Tibial artery (tissue), 4 donors: ENCODE measurements around the gene PSAPL1.

Experiments
- DNase-seq, 2 donors: peaks; one replicate each; pipeline ENCODE4 v3.0.0-alpha.2; 2019
- H3K27ac ChIP-seq, 2 donors: fragments of 200-600 bp; sonication (generic) in 1 of 2; 1 replicate in 1 of 2; 2 replicates in 1 of 2; pipeline ENCODE4 v1.5.1; 2018 to 2019; ENCODE audit warnings: mild to moderate bottlenecking in 1 of 2
- H3K27me3 ChIP-seq, 2 donors: fragments of 200-600 bp; sonication (generic) in 1 of 2; one replicate each; pipeline versions ENCODE4 v1.5.1 to v1.6.0; 2016 to 2019
- H3K36me3 ChIP-seq, 3 donors: fragments of 200-600 bp; sonication (generic) in 2 of 3; one replicate each; pipeline ENCODE4 v1.5.1; 2016 to 2019; ENCODE audit warnings: mild to moderate bottlenecking in 2 of 3
- H3K4me1 ChIP-seq, 4 donors: fragments of 200-600 bp; sonication (generic) in 2 of 4; 1 replicate in 3 of 4; 2 replicates in 1 of 4; pipeline ENCODE4 v1.5.1; 2016 to 2019
- H3K4me3 ChIP-seq, 2 donors: fragments of 200-600 bp; sonication (generic) in 1 of 2; 1 replicate in 1 of 2; 2 replicates in 1 of 2; pipeline ENCODE4 v1.5.1; 2018 to 2019; ENCODE audit warnings: mild to moderate bottlenecking in 2 of 2
- H3K9me3 ChIP-seq, 3 donors: fragments of 200-600 bp; sonication (generic) in 1 of 3; one replicate each; pipeline ENCODE4 v1.5.1; 2016 to 2019
- intact Hi-C: fragments of 100-400 bp; cut with DNase I; formaldehyde crosslinking; loops from one replicate; pipeline ENCODE4 v1.15.0; 2023; ENCODE audit warnings: low total_unique reads
- TF ChIP-seq, protein P1 (sequence below), 2 experiments: fragments of 200-600 bp in 1 of 2; fragments of 450-650 bp in 1 of 2; IDR thresholded peaks; one replicate each; pipeline ENCODE4 v1.5.1; 2017 to 2019; ENCODE audit warnings: antibody characterized with exemption in 2 of 2, mild to moderate bottlenecking in 1 of 2, moderate library complexity in 1 of 2

Gene PSAPL1

DNA sequence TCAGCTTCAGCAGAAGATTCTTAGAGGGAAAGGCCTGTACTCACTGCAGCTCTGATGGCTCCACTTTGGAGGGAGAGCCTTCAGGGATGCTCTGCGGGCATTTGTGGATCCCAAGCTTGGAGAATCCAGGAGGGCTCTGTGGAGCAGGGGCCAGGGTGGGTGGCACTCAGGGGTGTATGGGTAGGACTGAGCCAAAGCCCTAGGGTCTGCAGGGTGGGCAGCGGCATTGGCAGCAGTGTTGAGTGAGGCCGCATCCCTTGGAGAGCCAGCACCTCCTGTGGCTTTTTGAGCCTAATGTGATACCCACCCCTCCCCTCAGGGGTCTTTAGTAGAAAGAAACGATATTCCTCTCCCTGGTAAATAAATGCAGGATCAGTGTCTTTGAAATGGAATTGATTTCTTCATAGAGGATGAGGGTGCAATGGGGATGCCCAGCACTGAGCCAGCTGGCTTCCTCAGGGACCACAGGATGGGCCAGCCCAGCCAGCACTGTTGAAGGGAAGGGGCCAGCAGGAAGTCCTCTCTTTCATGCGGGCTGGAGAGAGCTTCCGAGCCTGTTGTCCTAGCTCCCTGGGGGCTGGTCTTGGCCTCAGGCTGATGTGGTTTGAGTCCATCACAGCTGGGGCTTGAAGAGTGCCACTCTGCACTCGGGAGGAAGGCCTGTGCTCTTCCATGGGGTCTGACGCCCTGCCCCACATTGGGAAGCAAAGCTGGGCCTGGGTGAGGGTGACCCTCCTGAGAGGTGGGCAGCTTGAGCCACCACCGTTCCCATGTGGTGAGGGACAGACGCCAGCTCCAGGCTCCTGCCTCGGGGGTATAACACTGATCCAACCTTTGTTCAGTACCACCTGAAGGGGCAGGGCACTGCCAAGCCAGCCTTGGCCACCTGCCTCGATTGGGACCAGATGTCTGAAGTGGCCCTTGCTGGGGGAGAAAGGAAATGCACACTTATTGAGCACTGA, 49.5 kb downstream of the PSAPL1 start:
- Histone ChIP-seq H3K27ac (no peak overlapping the region), H3K9me3 (no peaks in the 10 kb centered on the region), H3K27me3 (peaks cover 0 to 4% of the 10 kb centered on the region in 2 donors), H3K36me3 (no peaks in the 10 kb centered on the region), H3K4me1 (no peaks in the 10 kb centered on the region), H3K4me3 (no peak overlapping the region)
- intact Hi-C loops = no loop called here
- TF ChIP-seq, protein P1, sequence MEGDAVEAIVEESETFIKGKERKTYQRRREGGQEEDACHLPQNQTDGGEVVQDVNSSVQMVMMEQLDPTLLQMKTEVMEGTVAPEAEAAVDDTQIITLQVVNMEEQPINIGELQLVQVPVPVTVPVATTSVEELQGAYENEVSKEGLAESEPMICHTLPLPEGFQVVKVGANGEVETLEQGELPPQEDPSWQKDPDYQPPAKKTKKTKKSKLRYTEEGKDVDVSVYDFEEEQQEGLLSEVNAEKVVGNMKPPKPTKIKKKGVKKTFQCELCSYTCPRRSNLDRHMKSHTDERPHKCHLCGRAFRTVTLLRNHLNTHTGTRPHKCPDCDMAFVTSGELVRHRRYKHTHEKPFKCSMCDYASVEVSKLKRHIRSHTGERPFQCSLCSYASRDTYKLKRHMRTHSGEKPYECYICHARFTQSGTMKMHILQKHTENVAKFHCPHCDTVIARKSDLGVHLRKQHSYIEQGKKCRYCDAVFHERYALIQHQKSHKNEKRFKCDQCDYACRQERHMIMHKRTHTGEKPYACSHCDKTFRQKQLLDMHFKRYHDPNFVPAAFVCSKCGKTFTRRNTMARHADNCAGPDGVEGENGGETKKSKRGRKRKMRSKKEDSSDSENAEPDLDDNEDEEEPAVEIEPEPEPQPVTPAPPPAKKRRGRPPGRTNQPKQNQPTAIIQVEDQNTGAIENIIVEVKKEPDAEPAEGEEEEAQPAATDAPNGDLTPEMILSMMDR (IDR thresholded peaks at IDR 0.05) = no peak
- peak; percentile 12 to 54 for DNase-seq

DNA sequence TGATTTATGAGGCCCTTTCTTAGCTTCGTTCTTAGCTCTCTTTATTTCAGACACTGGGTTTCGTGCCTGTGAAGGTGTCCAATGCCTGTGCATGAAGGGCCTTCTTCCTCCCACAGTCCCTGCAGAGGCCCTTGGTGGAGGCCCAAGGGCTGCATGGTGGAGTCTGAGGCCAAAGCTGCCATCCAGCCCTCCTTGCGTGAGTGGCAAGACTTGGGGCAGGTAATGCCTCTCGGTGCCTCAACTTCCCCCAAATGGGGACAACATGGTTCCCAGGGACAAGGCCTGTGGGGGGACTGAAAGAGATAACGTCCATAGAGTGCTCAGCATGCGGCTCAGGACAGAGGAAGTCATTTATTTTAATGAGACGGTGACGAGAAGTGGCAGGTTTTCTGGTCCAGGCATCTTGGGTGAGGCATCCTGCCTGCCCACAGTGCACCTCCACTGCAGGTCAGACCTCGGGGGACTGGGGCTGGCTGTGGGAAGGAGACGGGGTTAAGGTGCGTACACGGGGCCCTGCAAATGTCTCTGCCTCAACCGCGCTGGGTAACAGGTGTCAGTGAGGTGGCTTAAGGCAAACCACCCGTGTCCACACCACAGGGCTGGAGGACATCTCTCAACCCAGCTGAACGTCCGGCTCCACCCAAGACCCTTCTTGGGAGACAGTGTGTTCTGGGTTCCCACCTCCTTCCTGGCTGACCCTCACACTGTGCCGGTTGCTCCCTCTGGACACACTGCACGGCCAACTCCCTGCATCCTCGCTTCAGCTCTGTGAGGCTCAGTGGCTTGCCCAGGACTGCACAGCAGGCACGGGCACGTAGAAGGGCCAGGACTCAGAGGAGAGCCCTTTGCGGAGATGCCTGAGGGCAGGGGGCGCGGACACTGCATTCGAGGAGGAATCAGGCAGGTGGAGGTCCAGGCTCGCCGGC, 50.5 kb downstream of the PSAPL1 start:
- Histone ChIP-seq H3K36me3 (no peaks in the 10 kb centered on the region), H3K27me3 (peaks cover 0 to 4% of the 10 kb centered on the region in 2 donors), H3K9me3 (no peaks in the 10 kb centered on the region), H3K4me1 (no peaks in the 10 kb centered on the region), H3K4me3 (no peak overlapping the region), H3K27ac (no peak overlapping the region)
- TF ChIP-seq, protein P1 (IDR thresholded peaks at IDR 0.05) = no peak
- intact Hi-C loops = no loop called here
- peak; percentile 3 to 54 for DNase-seq

DNA sequence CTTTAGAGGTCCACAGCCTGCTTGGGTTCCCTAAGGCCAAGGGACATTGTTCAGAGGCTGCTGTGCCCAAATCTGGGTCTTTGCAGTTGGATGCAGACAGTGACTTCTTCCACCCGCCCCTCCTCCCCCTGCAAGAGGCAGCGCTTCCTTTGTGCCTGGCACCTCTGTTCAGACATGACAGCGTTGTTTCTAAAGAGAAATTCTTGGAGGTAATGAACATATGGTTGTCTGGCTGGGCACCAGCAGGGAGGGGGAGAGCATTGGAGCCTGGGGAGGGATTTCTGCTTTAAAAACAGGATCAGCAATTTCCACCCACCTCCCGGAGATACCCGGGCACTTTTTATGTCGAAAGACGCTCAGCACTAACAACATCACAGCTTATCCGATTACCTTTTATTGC, 51.5 kb downstream of the PSAPL1 start:
- peaks cover 0 to 4% of the 10 kb centered on the region in 2 donors for H3K27me3 ChIP-seq
- intact Hi-C loops = no loop called here
- no peak overlapping the region for H3K4me3 ChIP-seq
- no peaks in the 10 kb centered on the region for H3K4me1 ChIP-seq
- H3K9me3 ChIP-seq = no peaks in the 10 kb centered on the region
- TF ChIP-seq, protein P1 (IDR thresholded peaks at IDR 0.05) = no peak
- no peak overlapping the region for H3K27ac ChIP-seq
- H3K36me3 ChIP-seq = no peaks in the 10 kb centered on the region
- peak; percentile 7 to 25 for DNase-seq

DNA sequence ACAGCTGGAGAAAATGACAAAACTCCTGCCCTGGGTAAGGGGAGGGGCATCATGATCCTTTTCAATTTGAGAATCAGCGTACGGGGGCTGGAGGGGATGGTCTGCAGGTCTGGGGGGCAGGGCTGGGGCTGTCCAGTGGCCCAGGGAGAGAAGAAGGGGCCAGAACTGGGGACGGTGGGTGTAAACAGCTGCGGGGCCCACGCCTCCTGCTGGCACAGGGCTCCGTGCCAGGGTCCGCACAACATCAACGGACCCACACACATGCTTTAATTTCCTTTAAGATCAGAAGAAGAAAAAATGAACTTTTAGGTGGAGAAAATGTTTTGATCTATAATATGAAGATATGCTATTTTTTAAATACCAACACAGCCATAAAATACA, 52.1 kb downstream of the PSAPL1 start:
- H3K4me1 ChIP-seq = no peaks in the 10 kb centered on the region

More for the DNA sequence above, 52.1 kb downstream of the PSAPL1 start:
- TF ChIP-seq, protein P1 (IDR thresholded peaks at IDR 0.05) = no peak
- peaks cover 0 to 4% of the 10 kb centered on the region in 2 donors for H3K27me3 ChIP-seq
- no peak overlapping the region for H3K4me3 ChIP-seq
- intact Hi-C loops = no loop called here
- H3K27ac ChIP-seq = no peak overlapping the region
- H3K9me3 ChIP-seq = no peaks in the 10 kb centered on the region
- H3K36me3 ChIP-seq = no peaks in the 10 kb centered on the region
- peak; percentile 0 to 27 for DNase-seq
